OCI-LY3 (cell line): ENCODE results near the gene TMEM26.

Experiments used
- EZH2phosphoT487 ChIP-seq: fragments of 200-600 bp; shearing (Covaris generic); IDR thresholded peaks from 2 replicates; pipeline ENCODE4 v1.6.1; 2018; ENCODE audit warnings: antibody characterized with exemption, mixed run types, low read depth
- TF ChIP-seq, protein P1 (sequence below): fragments of 200-600, 300-600 bp; sonication (generic); IDR thresholded peaks from 2 replicates; pipeline ENCODE4 v1.5.1; 2014; ENCODE audit warnings: antibody characterized with exemption, low read length, low read depth

DNA sequence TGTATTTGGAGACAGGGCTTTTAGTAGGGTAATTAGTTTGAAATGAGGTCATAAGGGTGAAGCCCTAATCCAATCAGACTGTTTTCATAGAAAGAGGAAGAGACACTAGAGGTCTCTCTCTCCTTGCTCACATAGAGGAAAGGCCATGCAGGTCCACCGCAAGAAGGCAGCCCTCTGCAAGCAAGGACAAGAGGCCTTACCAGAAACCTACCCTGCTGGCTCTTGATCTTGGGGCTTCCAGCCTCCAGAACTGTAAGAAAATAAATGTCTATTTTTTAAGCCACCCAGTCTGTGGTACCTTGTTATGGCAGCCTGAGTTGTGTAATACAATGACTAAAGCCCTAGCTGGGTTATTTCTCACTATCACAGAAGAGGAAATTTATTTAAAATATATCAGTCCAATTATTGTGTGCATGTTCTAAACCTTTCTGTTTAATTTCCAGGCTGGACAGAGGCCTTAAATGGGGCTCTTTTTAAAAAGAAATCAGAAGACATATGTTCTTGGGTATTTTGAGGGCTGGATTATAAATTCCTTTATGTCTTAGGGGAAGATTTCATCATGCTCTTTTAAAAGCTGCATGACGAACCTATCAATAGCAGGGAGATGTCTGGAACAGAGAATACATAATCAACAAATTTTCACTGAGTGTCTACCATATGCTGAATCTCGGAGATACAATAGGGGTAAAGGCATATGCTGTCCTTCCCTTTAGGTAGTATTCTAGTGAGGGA is 12.9 kb upstream of the TMEM26 start:
- TF ChIP-seq, protein P1, sequence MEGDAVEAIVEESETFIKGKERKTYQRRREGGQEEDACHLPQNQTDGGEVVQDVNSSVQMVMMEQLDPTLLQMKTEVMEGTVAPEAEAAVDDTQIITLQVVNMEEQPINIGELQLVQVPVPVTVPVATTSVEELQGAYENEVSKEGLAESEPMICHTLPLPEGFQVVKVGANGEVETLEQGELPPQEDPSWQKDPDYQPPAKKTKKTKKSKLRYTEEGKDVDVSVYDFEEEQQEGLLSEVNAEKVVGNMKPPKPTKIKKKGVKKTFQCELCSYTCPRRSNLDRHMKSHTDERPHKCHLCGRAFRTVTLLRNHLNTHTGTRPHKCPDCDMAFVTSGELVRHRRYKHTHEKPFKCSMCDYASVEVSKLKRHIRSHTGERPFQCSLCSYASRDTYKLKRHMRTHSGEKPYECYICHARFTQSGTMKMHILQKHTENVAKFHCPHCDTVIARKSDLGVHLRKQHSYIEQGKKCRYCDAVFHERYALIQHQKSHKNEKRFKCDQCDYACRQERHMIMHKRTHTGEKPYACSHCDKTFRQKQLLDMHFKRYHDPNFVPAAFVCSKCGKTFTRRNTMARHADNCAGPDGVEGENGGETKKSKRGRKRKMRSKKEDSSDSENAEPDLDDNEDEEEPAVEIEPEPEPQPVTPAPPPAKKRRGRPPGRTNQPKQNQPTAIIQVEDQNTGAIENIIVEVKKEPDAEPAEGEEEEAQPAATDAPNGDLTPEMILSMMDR, result no peak
- TF ChIP-seq EZH2phosphoT487, result no peak
